Tibial nerve (tissue), 3 donors: Measurements from ENCODE around the gene RASL10B.

Experiments used
- POLR2A ChIP-seq, 2 donors: fragments of 450-650 bp; IDR thresholded peaks; one replicate each; pipeline ENCODE4 v1.6.1; 2017; ENCODE audit warnings: antibody characterized with exemption in 2 of 2, mild to moderate bottlenecking in 2 of 2, moderate library complexity in 2 of 2
- TF ChIP-seq, protein P1 (sequence below), 5 experiments: fragments of 200-600 bp in 3 of 5; fragments of 450-650 bp in 2 of 5; sonication (generic) in 3 of 5; IDR thresholded peaks; one replicate each; pipeline ENCODE4 v1.5.1; 2016 to 2019; ENCODE audit warnings: antibody characterized with exemption in 5 of 5, mild to moderate bottlenecking in 3 of 5, moderate library complexity in 2 of 5

DNA sequence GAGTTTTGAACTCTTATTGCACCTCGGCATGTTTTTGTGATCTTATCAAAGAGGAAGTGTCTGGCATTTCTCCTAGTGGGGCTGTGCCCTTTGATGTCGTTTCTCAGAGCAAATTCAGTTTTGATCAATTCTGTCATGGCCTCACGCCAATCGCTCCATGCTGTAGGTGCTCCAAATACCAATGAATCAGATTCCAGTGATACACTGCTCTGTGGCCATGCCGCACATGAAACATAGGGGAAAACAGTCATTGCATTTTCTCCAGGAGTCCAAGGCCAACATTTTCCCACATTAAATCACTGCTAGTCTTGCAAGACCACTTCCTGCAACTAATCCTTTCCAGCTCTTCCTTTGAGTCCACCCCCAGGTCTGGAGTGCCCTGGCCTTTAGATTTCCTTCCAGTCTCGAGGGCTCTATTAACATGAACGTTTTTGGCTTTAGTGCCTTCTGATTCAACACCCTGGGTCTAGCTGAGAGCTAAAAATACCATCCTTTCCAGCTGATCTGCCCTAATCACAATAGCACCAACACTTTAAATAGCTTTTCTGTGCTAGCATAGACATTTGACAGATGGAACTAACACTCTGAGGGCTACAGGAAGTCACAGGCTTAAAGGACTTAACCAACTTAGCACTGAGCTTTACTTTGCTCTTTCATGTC is 18.2 kb upstream of the RASL10B start:
- TF ChIP-seq, protein P1, sequence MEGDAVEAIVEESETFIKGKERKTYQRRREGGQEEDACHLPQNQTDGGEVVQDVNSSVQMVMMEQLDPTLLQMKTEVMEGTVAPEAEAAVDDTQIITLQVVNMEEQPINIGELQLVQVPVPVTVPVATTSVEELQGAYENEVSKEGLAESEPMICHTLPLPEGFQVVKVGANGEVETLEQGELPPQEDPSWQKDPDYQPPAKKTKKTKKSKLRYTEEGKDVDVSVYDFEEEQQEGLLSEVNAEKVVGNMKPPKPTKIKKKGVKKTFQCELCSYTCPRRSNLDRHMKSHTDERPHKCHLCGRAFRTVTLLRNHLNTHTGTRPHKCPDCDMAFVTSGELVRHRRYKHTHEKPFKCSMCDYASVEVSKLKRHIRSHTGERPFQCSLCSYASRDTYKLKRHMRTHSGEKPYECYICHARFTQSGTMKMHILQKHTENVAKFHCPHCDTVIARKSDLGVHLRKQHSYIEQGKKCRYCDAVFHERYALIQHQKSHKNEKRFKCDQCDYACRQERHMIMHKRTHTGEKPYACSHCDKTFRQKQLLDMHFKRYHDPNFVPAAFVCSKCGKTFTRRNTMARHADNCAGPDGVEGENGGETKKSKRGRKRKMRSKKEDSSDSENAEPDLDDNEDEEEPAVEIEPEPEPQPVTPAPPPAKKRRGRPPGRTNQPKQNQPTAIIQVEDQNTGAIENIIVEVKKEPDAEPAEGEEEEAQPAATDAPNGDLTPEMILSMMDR (IDR thresholded peaks at IDR 0.05), result no peak
- TF ChIP-seq POLR2A (IDR thresholded peaks at IDR 0.05), result no peak
